Stimulated activated CD4-positive, alpha-beta T cell treated with anti-CD3 and anti-CD28 coated beads, TNF-alpha, amount 100 ng/mL, for 48 hours (primary cell): ENCODE results near the gene SERINC2.

Experiments
- DNase-seq, 3 donors: peaks; one replicate each; pipeline ENCODE4 v3.0.0-alpha.2; 2020; ENCODE audit warnings: low read depth in 3 of 3

Gene SERINC2

DNA sequence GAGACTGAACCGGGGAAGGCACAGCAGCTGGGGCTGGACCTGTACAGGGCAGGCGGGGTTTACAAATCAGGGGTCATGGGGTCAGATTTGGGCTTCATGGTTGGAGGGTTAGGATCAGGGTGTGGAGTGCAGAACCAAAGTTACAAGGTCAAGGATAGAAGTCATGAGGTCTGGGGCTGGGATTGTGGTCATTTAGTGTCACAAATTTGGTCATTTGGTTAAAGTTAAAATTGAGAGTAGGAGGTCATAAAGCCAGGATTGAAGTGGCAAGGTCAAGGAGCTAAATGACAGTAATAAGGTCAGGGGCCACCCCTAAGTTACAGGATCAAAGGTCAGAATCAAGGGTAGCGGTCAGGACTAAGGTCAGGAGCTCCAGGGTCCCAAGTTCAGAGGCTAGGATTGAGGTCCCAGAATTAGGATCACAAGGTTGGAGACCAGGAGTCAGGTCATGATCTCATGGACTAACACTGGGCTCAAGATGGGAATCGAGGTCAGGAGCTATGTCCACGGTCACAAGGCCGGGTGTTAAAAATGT lies 20.4 kb downstream of the SERINC2 start:
- DNase-seq, result no peak

DNA sequence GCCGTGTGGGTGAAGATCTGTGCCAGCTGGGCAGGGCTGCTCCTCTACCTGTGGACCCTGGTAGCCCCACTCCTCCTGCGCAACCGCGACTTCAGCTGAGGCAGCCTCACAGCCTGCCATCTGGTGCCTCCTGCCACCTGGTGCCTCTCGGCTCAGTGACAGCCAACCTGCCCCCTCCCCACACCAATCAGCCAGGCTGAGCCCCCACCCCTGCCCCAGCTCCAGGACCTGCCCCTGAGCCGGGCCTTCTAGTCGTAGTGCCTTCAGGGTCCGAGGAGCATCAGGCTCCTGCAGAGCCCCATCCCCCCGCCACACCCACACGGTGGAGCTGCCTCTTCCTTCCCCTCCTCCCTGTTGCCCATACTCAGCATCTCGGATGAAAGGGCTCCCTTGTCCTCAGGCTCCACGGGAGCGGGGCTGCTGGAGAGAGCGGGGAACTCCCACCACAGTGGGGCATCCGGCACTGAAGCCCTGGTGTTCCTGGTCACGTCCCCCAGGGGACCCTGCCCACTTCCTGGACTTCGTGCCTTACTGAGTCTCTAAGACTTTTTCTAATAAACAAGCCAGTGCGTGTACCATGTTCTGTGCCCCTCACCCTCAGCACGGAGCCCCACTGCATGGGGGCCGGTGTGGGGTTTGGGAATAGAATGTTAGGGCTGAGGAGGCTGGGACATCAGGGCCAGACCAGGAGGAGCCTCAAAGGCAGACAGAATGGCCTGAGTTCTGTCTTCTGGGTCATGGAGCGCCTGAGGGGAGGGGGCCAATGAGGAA lies 21.3 kb downstream of the SERINC2 start:
- no peak for DNase-seq

GRCh38 chr1:31434979-31435378 lies 22.0 kb downstream of the SERINC2 start:
- no peak for DNase-seq

DNA sequence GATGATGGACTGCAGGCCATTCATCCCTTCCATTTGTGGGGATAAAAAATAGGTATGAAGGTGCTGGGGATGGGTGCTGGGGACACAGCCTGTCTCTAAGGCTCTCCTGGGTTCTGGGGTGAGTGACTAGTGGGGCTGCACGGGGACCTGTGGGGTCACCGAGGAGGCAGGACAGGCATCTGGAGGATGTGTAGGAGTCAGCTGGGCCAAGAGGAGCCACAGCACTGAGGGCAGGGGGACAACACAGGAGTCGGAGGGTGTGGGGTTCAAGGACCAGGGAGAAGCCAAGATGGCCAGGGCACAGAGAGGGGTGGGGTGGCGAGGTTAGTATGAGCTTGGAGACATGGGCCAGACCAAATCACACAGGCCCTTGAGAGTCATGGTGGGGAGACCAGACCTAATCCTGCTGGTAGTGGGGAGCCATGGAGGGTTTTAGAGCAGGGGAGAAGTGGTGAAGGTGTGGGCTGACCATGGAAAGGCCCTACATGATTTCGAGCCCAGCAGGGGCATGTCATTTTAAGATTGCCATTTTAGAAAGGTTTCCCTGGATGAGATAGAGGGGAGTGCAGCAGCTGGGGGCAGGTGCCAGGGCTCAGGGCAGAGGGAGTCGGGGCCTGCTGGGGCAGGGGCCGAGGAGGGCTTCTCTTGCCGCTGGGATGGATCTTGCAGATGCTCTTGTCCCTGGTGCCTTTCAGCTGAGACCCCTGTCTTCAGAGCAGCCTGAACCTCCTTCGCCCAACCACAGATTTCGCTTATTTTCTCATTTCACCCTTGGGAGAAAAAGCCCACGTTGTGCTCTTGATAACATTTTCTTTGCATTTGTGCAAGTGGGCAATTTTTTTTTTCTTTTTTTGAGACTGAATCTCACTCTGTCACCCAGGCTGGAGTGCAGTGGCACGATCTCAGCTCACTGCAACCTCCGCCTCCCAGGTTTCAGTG lies 22.7 kb downstream of the SERINC2 start:
- DNase-seq, result no peak

- DNase-seq, result no peak
Observed at GRCh38 chr1:31436596-31437432, 23.8 kb downstream of the SERINC2 start.

- DNase-seq, result no peak
Observed at GRCh38 chr1:31437433-31438037, 24.5 kb downstream of the SERINC2 start.

- DNase-seq, result no peak
Observed at GRCh38 chr1:31439276-31439675, 26.3 kb downstream of the SERINC2 start.

- DNase-seq, result no peak
Observed at GRCh38 chr1:31441073-31441472, 28.1 kb downstream of the SERINC2 start.

GRCh38 chr1:31441558-31441957 lies 28.5 kb downstream of the SERINC2 start:
- DNase-seq, result no peak

DNA sequence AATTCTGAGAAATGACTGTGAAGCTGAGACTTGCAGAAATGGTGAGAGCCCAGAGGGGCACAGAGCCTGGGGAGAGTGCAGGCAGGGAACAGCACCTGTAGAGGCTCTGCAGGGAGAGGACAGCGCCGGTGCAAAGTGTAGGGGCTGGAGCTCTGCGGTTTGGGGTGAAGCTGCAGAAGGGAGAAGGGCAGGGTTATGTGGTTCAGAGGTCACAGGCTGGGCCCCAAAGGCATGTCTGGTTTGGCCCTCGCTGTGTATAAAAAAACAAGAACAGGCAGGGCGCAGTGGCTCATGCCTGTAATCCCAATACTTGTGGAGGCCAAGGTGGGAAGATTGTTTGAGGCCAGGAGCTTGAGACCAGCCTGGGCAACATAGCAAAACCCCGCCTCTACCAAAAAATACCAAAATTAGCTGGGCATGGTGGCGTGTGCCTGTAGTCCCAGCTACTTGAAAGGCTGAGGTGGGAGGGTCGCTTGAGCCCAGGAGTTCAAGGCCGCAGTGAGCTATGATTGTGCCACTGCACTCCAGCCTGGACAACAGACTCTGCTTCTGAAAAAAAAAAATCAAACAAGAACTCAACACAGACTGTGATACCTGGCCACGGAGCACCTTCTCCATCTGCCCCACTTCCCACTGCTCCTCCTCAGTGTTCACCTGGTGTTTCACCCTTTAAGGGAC lies 29.1 kb downstream of the SERINC2 start:
- DNase-seq, result no peak

- no peak for DNase-seq
Observed at GRCh38 chr1:31442648-31442994, 29.6 kb downstream of the SERINC2 start.

DNA sequence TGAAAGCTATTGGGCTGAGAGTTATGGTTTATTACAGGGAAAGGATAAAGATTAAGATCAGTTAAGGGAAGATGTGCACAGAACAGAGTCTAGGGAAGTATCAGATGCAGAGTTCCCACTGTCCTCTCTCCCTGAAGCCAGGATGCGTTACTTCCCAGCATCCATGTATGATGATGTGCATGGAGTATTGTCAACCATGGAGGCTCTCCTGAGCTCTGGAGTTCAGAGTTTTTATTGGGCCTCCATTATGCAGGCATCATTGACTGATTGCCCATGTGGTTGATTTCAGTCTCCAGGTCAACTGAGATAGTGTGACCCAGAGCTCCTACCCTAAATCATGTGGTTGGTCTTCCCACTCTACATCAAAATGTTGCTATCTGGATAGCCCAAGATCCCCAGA lies 30.7 kb downstream of the SERINC2 start:
- DNase-seq, result no peak

GRCh38 chr1:31444725-31445448 lies 31.9 kb downstream of the SERINC2 start:
- no peak for DNase-seq

DNA sequence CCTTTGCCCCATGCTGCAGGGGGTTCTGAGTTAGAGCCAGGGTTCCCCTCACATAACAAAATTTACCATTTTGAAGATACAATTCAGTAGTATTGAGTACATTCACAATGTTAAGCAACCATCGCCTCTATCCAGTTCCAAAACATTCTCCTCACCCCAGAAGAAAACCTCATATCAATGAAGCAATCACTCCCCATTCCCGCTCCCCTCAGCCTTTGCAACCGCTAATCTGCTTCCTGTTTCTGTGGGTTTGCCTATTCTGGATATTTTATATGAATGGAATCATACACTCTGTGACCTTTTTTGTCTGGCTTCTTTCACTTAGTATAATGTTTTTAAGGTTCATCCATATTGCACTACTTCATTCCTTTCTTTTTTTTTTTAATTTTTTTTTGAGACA lies 32.9 kb downstream of the SERINC2 start:
- DNase-seq, result no peak

DNA sequence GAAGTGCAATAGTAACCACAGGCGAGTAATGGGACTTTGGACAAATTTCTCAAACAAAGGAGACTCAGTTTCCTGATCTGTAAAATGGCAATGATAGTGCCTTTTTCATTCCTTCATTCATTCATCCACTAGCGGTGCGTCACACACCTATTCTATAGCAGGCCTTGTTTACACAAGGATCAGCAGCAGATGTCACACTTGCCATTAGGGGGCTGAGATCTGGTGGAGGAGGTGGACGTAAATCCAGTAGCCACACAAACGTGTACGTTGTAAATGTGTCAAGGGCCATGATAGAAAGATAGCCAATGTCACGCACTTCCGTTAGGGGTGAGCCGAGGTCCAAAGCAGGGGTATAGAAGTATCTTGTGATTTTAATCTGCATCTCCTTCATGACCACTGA lies 34.2 kb downstream of the SERINC2 start:
- no peak for DNase-seq

- DNase-seq, result no peak
Observed at GRCh38 chr1:31453384-31454079, 40.5 kb downstream of the SERINC2 start.

GRCh38 chr1:31458287-31458896 lies 45.4 kb downstream of the SERINC2 start:
- no peak for DNase-seq

GRCh38 chr1:31460027-31460426 lies 47.0 kb downstream of the SERINC2 start:
- DNase-seq, result no peak
